ENCODE measurements around the gene TCIRG1.

Gene TCIRG1

DNA sequence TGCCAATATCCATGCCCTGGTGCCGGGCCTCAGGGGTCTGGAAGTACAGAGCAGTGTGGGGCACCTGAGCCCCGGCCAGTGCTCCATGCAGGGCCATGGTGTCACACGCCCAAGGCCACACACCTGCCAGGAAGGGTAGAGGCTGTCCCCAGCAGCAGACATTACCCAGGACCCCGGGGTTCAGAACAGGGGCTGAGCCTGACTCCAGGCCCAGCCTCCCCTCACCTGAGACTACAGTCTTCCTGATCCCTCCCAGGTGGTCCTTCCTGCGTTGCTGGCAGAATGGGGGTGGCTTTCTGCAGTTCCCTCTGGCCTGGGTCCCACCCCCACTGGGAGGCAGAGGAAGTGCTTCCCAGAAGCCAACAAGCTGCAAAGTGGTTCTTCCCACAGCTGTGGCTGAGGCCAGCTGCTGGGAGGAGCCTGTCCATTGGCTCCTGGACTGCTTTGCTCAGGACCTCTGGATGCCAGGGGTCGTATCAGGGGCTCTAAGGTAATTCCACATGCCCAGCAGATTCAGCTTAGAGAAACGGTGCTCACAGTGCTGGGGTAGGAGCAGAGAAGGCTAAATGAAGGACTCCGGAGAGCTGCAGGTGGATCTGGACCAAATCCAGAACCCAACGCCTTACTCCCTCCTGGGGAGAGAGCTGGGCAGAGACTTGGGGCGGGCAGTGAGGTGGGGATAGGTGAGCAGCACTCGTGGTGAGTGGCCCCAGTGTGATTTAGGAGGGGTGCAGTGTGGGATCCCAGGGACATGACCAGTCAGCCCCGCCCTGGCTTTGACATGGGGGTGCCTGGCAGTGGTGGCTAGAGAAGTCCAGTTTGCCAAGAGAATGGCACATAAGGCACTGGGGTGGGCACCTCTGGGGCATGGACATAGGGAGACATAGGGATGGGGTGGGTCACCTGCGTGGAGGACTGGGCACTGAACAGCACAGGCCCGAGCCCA, 12.6 kb downstream of the TCIRG1 start:
- DNase-seq (ENCODE audit: low read depth in 2 of 2), result no peak

DNA sequence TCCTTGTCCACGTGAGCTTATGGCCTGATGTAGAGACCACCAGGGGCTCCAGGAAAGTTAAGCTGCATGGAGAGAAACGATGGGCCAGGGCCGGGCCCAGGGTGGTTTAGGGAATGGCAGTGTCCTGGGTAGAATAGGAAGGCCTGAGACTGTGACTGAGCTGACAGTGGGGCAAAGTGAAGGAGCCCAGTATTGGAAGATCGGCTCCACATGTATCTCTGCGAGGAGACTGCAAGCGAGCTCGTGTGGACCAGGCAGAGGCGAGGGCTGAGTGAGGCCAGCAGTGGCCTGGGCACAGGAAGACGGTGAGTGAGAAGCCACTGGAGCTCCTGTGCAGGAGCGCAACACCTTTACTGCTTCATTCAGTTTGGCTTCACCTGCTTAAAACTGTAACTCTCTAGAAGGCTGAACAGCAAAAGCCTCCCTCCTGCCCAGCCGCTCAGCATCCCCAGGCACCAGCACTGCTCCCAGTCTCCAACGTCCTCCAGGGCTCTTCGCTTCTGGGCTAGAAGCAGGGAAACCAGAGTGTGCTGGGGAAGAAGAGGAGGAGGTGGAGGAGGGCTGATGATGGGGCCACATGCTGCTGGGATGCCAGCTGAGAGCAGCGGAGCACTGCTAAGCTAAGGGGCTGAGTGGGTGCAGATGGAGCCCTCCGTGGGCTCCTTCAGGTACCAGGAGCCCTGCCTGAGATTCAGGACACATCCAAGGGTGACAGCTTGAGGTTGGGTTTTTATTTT, 13.5 kb downstream of the TCIRG1 start:
- no peak for DNase-seq (ENCODE audit: low read depth in 2 of 2)

DNA sequence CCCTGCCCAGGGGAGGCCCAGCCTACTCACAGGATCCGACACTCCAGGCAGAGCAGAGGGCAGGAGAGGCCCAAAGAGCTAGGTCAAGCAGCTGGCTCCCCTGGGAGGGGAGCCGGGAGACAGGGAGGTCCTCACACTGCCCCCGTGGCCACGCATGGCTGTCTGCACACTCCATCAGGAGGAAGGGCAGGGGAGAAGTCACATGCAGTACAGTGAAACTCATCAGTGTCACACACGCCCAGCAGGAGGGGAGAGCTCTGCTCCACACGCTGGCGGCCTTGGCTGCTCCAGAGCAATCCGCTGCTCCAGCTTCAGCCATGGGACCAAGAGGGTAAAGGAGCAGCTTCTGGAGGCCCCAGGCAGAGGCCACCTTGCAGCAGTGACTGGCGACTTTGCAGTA, 14.3 kb downstream of the TCIRG1 start:
- DNase-seq (ENCODE audit: low read depth in 2 of 2), result no peak

DNA sequence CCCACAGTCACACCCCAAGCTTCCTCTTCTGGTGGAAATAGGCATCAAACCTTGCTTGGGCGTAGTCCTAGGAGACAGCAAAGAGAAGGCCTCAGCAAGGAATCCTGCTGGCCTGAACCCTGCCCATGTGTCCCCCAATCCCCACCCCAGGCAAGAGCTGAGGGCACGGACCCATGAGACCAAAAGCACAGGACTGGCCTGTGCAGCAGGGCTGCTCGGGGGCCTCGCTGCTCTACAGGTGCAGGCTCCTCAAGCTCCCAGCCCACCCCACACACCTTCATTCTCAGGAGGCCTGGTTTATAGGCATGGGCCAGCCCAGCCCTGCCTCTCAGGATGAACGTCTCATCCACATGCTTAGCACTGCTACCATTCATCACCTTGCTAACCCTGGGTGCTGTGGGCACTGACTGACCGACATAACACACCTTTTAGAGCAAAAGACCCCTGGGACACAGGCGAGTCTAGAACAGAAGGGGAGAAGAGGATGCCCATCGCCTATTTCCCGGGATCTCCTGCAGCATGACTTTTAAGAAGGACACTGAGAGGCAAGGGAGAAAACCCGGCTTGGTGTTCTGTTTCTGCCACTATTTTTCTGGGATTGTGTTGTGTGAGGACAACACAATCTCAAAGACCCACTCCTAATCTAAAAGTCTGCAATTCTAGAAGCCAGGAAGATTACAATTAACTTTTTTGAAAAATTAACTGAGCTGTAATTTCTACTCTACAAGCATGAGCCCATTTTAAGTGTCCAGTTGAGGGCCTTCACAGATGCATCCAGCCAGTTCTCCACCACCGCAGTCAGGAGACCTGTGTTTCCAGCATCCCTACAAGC, 15.4 kb downstream of the TCIRG1 start:
- no peak for DNase-seq (ENCODE audit: low read depth in 2 of 2)

DNA sequence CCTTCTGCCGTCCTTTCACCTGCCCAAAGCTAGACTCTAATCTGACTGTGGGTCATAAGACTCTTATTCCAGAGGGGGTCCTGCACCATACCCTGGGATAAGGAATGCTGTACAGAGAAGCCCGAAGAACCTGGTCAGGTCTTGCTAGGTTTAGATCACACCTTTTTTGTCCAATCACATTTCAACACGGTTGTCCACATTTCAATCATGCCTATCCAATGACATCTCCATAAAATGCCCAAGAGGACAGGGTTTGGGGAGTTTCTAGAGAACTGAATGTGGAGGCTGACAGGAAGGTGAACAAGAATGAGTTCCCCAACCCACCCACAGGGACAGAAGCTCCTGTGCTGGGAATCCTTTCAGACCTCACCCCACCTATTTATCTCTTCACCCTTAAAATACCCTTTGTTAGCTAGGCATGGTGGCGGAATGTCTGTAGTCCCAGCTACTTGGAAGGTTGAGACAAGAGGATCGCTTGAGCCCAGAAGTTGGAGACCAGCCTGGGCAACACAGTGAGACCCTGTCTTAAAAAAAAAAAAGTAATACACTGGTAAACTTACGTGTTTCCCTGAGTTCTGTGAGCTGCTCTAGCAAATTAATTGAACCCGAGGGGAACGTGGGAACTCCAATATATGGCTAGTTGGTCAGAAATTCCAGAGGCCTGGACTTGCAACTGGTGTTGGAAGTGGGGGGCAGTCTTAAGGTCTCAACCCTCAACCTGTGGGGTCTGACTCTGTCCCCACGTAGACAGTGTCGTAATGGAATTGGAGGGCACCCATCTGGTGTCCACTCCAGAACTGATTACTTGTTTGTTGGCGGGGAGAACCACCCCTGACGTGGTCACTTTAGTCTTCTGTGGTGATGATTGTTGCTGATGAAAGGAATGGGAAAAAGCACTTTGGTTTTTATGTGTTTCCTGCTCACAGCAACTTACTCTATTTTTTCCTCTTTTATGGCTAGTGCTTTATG, 17.8 kb downstream of the TCIRG1 start:
- DNase-seq (ENCODE audit: low read depth in 2 of 2), result no peak

DNA sequence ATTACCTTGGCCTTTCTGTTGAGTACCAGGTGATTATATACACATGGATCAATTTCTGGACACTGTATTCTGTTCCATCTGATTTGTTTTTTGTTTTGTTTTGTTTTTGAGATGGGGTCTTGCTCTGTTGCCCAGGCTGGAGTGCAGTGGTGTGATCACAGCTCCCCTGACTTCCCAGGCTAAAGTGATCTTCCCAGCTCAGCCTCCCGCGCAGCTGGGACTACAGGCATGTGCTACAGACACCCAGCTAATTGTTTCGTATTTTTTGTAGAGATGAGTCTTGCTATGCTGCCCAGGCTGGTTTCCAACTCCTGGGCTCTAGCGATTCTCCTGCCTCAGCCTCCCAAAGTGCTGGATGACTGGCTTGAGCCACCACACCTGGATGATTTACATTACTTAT, 19.0 kb downstream of the TCIRG1 start:
- DNase-seq (ENCODE audit: low read depth in 2 of 2), result no peak

DNA sequence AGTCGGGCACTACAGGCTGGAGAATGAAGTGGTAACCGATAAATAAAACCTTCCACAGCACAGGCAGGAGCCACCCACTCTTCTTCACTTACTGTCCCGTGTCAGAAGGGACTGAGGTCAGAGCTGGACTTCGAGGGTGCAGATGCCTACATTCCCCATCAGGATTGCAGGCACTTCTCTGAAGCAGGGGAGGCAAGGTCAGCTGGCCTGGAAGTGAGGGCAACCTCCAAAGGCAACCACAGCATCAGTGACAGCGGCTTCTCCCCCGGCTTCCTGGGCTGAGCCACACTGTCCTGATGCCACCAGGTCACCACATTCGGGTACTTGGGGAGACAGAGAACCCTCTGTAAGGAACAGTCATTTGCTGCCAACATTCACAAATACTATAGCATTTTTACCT, 22.7 kb downstream of the TCIRG1 start:
- DNase-seq (ENCODE audit: low read depth in 2 of 2), result no peak

DNA sequence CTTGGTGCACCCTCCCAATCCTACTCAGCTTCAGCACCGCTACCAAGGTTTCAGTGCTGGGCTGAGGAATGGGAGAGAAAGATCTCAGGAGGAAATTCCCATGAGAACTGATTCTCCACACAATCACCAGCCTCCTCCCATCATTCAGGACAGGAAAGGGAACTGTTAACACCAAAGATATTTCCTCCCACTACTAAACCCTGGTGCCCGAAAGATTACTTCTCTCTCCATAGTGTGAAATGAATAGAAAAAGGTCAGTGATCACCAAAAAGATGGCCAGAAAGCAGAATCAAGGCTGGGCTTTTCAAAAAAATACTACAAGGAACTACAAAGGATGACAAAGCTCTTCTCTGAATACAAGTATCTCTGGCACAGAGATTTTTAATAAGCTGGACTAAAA, 26.1 kb downstream of the TCIRG1 start:
- DNase-seq (ENCODE audit: low read depth in 2 of 2), result no peak

DNA sequence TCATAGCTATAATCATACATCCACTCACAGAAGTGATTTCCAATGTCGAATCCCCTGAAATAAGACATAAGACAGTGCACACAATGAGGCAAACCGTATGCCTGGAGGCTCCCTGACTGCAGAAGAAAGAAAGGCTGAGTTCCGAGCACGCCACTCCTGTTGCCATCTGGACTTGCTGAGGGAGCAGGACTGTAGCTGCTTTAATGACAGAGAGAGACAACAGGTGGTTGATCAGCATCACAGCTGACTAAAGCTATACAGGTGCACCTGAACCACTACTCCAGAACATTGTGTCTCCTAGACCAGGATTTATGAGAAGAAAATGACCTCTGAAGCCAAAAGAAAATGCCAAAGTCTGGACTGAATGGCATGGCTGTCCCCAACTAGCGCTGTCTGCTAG, 27.0 kb downstream of the TCIRG1 start:
- no peak for DNase-seq (ENCODE audit: low read depth in 2 of 2)

DNA sequence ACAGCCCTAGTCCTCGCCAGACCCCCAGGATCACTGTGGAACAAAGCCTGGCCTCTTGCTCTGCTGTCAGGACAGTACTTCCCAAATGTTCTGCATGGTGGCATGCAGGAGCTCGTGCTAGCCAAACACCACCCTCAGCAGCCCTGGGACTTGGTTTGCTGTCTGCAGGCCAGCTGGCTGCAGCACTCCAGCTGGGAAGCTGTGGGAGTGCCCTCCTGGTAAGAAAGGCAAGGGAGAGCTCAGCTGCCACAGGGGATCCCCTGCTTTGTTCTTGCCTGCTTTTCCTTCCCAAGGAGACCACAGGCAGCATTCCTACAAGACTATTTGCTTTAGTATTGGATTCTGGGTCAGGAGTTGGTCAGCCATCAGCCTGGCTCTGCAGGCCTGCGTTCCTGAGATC, 27.9 kb downstream of the TCIRG1 start:
- no peak for DNase-seq (ENCODE audit: low read depth in 2 of 2)

DNA sequence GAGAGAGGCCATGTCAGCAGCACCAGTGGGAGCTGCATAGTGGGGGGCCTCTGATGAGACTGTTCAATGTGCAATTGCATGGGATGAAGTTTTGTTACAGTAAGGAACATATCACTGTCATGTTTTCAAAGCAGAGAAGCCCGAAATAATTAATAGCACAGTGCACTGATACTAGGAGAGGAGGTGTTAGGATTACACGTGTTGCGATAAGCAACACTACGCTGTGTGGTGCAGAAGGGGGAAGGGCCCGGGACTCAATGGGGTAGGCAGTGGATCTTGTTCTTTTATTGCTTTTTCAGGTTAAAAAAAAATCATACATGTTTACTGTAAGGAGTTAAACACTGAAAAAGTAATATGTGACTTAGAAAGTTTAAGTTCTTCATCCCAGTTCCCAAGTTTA, 29.2 kb downstream of the TCIRG1 start:
- no peak for DNase-seq (ENCODE audit: low read depth in 2 of 2)

DNA sequence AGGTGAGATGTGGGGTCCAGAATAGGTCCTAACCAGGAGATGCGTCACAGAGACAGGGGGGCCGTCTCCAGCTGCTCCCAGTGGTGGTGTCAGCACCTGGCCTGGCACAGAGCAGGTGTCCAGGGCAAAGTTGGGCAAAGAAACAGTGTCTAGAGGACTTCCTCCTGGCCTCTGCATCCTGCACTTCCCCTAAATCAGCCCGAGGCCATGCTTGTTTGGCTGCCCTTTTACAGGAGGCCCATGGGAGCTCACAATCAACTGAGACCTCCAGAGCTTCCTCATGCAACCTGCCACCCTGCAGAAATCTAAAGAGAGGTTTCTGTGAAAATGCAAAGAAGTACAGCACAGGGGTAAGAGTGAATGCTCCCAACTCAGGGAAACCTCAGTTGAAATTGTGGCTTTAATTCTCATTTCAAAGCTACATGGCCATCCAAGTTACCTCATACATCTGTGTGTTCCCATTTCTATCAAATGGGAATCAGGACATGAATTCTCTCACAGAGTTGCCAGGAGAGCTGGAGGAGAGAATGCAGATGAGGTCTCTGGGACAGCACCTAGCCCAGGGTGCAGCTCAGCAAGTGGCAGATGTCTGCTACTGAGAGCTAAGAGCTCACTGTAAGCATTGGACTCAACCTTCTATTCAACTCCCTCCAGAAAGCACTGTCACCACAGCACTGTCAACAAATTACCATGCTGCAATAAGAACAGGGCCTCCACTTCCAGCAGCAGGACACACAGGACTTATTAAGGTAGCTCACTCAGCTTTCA, 32.6 kb downstream of the TCIRG1 start:
- DNase-seq (ENCODE audit: low read depth in 2 of 2), result no peak

DNA sequence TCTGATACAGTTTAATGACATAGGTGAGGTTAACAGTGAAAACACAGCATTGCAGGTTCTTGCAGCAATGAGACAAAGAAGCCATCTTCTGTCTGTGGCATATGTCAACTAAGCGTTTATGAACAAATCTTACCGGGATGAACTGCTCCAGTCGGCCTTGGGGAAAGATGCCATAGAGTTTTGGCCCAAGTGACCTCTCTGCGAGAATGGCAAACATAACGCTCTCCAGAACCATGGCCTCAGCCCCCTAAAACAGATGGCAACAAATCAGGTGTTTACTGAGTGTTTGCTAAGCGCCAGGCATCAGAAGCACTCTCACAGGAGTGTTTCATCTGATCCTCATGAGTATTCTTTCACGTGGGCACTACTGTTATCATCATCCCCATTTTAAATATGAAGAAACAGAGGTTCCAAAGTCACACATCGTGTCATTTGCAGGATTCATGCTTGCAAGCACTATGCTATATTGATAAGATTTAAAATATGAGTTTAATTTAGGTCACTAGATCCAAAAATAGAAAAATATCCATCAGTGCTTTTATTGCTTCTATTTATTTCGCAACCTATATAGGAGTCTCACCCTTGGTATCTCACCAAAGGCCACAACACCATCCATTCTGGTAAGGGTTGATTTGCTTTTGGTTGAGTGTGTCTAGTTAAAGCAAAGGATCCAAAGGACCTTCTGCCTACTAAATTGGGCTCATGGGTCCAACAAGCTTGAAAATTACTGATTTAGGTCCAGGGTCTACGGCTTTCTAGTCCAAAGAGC, 35.9 kb downstream of the TCIRG1 start:
- DNase-seq (ENCODE audit: low read depth in 2 of 2), result no peak

DNA sequence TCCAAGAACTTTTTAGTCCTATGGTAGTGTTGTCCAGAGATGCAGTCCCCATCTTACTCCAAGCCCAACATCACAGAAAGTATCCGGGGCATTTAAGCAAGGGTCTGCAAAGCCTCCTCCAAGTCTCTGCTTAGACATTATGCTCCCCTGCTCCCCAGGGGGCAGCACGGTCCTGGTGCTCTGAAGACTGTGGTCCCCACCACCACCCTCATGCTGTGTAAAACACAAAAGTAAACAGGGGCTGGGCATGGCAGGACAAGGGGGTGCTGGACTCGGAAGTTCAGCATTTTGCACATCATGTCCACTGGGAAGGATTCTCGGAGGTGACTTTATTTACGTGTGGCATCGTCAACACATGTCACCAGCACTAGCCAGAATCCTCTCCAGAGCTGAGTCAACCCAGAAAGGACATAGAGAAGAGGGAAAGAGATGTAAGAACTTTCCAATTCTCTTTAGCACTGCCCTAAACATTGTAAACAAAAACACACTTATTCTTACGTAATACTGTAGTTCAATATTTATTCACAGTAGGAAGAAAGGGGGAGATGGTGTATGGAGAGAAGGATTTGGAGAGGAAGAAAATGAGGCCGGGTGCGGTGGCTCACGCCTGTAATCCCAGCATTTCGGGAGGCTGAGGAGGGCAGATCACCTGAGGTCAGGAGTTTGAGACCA, 37.7 kb downstream of the TCIRG1 start:
- DNase-seq (ENCODE audit: low read depth in 2 of 2), result no peak

DNA sequence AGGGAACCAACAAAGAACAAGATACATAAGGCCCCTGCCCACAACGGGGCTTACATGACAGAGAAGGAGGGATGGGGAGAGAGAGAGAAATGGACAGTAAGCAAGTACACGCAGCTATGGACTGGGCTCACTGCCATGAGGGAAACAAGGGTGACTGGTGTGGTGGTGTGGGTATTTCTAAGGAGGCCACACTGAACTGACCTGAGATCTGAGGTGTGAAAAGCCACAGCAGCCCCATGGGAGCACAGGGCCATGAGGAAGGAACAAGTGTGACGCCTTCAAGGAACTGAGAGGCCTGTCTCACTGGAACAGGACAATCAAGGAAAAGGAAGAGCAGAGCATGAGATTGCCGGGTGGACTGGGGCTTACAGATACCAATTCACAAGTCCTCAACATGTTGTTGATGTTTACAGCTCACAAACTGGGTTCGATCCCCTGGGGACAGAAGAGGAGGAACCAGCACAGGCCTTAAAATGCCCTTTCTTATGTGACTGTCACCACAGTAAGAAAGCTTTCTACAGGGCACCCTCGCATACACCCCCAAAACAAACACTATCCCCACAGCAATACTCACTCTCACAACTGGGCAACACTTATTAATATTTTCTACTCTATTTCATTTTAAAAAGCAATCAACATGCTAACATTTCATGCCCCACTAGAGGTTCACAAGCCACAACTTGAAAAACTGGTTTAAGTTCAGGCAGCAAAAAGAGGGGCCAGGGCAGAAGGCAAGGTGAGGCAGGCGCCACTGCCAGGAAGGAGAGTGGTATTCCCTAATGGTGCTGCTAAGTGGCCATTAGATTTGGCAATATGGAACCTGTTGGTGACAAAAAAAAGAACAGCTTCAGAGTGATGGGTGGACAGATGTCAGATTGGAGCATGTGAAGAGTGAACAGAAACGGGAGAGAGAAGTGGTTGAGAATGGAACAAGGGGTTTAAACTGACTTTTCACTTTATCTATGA, 39.1 kb downstream of the TCIRG1 start:
- no peak for DNase-seq (ENCODE audit: low read depth in 2 of 2)

DNA sequence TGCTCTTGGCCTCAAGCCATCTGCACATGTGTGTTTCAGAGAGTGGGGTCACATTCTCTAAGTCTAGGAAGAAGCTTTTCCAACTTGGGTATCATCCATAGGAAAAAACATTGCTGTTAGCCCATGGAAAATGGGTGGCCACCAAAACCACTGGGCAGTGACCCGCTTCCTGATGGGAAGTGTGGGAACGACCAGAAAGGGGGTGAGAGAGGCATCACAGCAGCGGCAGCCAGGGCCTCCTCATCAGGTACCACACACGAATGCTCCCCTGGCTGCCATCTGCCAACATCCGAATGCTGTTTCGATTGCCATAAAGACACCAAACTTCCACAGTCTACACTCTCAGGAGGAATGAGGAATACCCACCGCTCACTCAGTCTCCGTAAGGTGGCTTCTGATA, 42.0 kb downstream of the TCIRG1 start:
- DNase-seq (ENCODE audit: low read depth in 2 of 2), result no peak

DNA sequence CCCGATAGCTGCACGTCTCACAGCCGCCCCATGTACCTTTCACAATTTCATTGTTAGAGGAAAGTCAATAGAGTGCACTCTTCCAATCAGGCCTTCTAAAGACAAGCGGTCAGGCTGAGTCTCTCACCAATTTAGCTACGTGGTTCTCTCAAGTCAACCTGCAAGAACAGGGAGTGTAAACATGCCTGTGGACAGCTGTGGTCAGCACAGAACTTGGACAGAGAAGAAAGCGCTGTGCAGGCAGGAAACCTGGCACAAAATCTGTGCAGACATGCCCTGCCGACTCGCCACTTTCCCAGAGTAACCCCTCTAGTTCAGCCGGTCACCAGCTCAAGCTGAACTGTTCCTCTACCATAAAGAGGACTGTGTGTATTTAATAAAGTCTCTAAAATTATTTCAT, 42.9 kb downstream of the TCIRG1 start:
- DNase-seq (ENCODE audit: low read depth in 2 of 2), result no peak

DNA sequence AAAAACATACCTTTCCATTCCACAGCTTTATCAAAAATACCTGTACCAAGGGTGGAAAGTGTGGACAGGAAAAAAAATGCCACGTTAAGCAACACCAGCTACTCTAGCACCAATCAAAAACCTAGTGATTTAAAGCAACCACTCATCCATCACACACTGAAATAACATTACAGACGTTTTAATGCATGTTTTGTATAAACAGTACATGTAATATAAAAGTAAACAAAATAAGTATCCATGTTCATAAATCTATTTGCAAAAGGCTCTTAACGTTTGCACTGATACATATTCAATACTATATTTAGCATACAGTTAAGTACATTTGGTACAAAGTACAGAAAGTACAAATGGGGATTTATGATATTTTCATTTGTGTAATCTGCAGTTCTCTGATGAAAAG, 43.7 kb downstream of the TCIRG1 start:
- no peak for DNase-seq (ENCODE audit: low read depth in 2 of 2)
